RWPE2 (cell line): ENCODE data around the gene BCL2.
A peak's percentile ranks its signal among the peaks of the same experiment; 100 is the strongest.

Experiments
- ATAC-seq: fragments of 200-7000 bp; cut with Tn5 transposase; 3 replicates; pipeline ENCODE4 v1.9.1; 2021; ENCODE audit warnings: low read depth
- DNase-seq: peaks from one replicate; pipeline ENCODE4 v3.0.0-alpha.2; 2020; ENCODE audit warnings: low spot score
- H3K27ac ChIP-seq: fragments of 450-650 bp; 2 replicates; pipeline ENCODE4 v1.5.1; 2017; ENCODE audit warnings: mild to moderate bottlenecking; ENCODE audit not compliant: poor library complexity, severe bottlenecking
- H3K27me3 ChIP-seq: fragments of 250-450 bp; sonication (Bioruptor Pico); 2 replicates; pipeline ENCODE4 v1.5.1; 2021; ENCODE audit warnings: mild to moderate bottlenecking, moderate library complexity; ENCODE audit not compliant: insufficient read depth, poor library complexity, severe bottlenecking
- H3K36me3 ChIP-seq: fragments of 250-450 bp; sonication (Bioruptor Pico); 2 replicates; pipeline ENCODE4 v1.5.1; 2020; ENCODE audit warnings: low read depth, mild to moderate bottlenecking, moderate library complexity
- H3K4me1 ChIP-seq: fragments of 250-450 bp; sonication (Bioruptor Pico); 2 replicates; pipeline ENCODE4 v1.5.1; 2021; ENCODE audit warnings: mild to moderate bottlenecking, moderate library complexity; ENCODE audit not compliant: insufficient read depth, poor library complexity, severe bottlenecking
- H3K4me3 ChIP-seq: fragments of 250-450 bp; sonication (Bioruptor Pico); 2 replicates; pipeline ENCODE4 v1.5.1; 2021; ENCODE audit warnings: mild to moderate bottlenecking, moderate library complexity; ENCODE audit not compliant: severe bottlenecking
- H3K9me3 ChIP-seq: fragments of 250-450 bp; sonication (Bioruptor Pico); 2 replicates; pipeline ENCODE4 v1.5.1; 2021; ENCODE audit warnings: mild to moderate bottlenecking, moderate library complexity; ENCODE audit not compliant: severe bottlenecking
- TF ChIP-seq, protein P1 (sequence below): fragments of 450-650 bp; IDR thresholded peaks from one replicate; pipeline ENCODE4 v1.5.1; 2017; ENCODE audit warnings: mild to moderate bottlenecking, moderate library complexity; ENCODE audit not compliant: poor library complexity, severe bottlenecking

BCL2 gene

DNA sequence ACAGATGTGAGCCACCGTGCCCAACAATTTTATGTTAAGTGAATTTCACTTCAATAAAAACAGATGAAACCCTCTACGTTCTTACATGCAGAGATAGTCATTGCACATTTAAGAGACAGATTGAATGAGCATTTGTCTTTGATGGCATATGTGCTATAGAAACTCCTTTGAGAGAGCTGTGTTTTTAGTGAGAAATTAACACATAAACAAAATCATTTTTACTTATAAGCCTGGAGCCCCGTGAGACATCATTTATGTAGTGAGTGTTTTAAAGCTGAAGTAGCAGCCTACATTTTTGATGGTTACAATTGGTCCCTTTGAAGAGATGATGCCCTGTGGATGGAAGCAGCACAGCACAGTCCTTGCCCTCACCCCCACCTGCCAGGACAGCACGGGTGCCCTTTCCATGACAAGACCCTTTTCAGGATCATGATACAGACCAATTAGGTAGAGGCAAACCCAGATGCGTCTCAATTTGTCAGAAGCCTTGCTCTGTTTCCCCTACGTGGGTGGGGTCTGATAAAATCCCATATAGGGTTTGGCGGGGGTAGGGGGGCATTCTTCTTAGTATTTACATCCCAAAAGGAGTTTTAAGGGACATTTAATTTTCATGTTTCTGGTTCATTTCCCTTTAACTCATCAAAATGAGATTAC lies 237.1 kb downstream of the BCL2 start:
- no peak overlapping the region for H3K27ac ChIP-seq
- H3K4me1 ChIP-seq = peaks cover 3% of the 10 kb centered on the region
- no peak for ATAC-seq
- TF ChIP-seq, protein P1, sequence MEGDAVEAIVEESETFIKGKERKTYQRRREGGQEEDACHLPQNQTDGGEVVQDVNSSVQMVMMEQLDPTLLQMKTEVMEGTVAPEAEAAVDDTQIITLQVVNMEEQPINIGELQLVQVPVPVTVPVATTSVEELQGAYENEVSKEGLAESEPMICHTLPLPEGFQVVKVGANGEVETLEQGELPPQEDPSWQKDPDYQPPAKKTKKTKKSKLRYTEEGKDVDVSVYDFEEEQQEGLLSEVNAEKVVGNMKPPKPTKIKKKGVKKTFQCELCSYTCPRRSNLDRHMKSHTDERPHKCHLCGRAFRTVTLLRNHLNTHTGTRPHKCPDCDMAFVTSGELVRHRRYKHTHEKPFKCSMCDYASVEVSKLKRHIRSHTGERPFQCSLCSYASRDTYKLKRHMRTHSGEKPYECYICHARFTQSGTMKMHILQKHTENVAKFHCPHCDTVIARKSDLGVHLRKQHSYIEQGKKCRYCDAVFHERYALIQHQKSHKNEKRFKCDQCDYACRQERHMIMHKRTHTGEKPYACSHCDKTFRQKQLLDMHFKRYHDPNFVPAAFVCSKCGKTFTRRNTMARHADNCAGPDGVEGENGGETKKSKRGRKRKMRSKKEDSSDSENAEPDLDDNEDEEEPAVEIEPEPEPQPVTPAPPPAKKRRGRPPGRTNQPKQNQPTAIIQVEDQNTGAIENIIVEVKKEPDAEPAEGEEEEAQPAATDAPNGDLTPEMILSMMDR = no peak
- H3K27me3 ChIP-seq = no peaks in the 10 kb centered on the region
- H3K36me3 ChIP-seq = no peaks in the 10 kb centered on the region
- no peak overlapping the region for H3K4me3 ChIP-seq
- no peaks in the 10 kb centered on the region for H3K9me3 ChIP-seq
- no peak for DNase-seq

GRCh38 chr18:63079114-63079513 lies 240.5 kb downstream of the BCL2 start:
- ATAC-seq = no peak

DNA sequence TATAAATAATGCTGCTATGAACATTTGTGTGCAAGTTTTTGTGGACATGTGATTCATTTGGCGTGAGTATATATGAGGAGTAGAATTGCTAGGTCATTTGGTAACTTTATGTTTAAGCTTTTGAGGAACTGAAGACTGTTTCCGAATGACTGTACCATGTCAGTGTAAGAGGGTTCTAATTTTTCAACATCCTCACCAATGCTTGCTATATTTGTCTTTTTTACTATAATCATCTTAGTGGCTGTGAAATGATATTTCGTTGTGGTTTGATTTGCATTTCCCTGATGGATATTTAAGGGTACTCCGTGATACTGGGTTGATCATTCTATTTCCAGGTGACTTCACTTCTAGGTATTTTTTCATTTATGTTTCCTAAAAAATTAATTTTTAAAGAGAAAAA lies 241.1 kb downstream of the BCL2 start:
- H3K36me3 ChIP-seq = no peaks in the 10 kb centered on the region
- no peak overlapping the region for H3K4me3 ChIP-seq
- H3K27me3 ChIP-seq = no peaks in the 10 kb centered on the region
- no peak overlapping the region for H3K27ac ChIP-seq
- no peaks in the 10 kb centered on the region for H3K9me3 ChIP-seq
- DNase-seq (no peak), ATAC-seq (no peak)
- TF ChIP-seq, protein P1 = no peak
- H3K4me1 ChIP-seq = peaks cover 6% of the 10 kb centered on the region

More at GRCh38 chr18:63079114-63079513, 240.5 kb downstream of the BCL2 start:
- no peaks in the 10 kb centered on the region for H3K9me3 ChIP-seq
- H3K36me3 ChIP-seq = no peaks in the 10 kb centered on the region
- peaks cover 7% of the 10 kb centered on the region for H3K4me1 ChIP-seq
- no peak for DNase-seq
- H3K27ac ChIP-seq = no peak overlapping the region
- no peaks in the 10 kb centered on the region for H3K27me3 ChIP-seq
- TF ChIP-seq, protein P1 = no peak
- H3K4me3 ChIP-seq = no peak overlapping the region

DNA sequence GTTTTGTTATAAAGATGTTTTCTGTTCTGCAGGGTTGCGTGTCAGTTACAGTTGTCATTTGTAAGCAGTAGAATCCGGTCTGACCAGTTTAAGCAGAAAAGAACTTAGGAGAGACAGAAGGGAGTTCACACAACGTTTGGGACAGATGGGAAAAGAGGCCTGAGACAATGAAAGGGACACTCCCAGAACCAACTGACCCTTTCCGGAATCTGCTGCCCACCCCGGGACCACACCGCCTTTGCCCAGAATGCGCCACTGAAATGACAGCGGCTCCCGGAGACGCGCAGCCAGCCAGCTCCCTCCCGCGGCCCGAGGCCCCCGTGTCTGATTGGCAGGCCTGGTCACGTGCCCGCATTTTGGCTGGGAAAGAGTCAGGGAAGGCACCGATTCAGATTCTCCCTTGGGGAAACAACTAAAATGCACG lies 244.6 kb downstream of the BCL2 start:
- ATAC-seq = peak; percentile 91
- TF ChIP-seq, protein P1 = no peak
- no peak overlapping the region for H3K27ac ChIP-seq

GRCh38 chr18:63073481-63073880 lies 246.1 kb downstream of the BCL2 start:
- DNase-seq (no peak), ATAC-seq (no peak)
- no peak overlapping the region for H3K4me3 ChIP-seq
- no peaks in the 10 kb centered on the region for H3K36me3 ChIP-seq
- no peak overlapping the region for H3K27ac ChIP-seq
- no peaks in the 10 kb centered on the region for H3K9me3 ChIP-seq
- TF ChIP-seq, protein P1 = no peak
- no peaks in the 10 kb centered on the region for H3K27me3 ChIP-seq
- H3K4me1 ChIP-seq = peaks cover 3% of the 10 kb centered on the region

More for the DNA sequence above, 244.6 kb downstream of the BCL2 start:
- Histone ChIP-seq H3K4me1 (peaks cover 3% of the 10 kb centered on the region), H3K4me3 (peak overlapping the region; percentile 34), H3K36me3 (no peaks in the 10 kb centered on the region), H3K9me3 (no peaks in the 10 kb centered on the region), H3K27me3 (no peaks in the 10 kb centered on the region)
- DNase-seq = no peak
